Measurements from ENCODE around the gene LCNL1. TPM values are rescaled to one million over a fixed set of nuclear protein-coding genes. Genes with fewer than 3 reads are reported as not detected.
A peak's percentile ranks its signal among the peaks of the same experiment; 100 is the strongest.

LCNL1 gene
- total and polyA plus RNA-seq, 2 of the 13 experiments (the other 11 are each of a cell fraction or from before 2014, with no cell fraction given): not detected

GRCh38 chr9:136995362-136995761 lies 12.6 kb downstream of the LCNL1 start:
- no peaks in the 10 kb centered on the region for H3K9me3 ChIP-seq (ENCODE audit: low read length)
- H3K9ac ChIP-seq (ENCODE audit: insufficient read depth, low read depth, low read length): no peak overlapping the region
- H3K4me3 ChIP-seq (replicated peaks in 1 of 3; ENCODE audit: insufficient read depth in 1 of 3, low read depth in 2 of 3, low read length in 3 of 3): no peak overlapping the region
- peaks cover 67% of the 10 kb centered on the region for H3K4me1 ChIP-seq (ENCODE audit: insufficient read depth, low read length)
- no peak overlapping the region for H3K4me2 ChIP-seq (ENCODE audit: low read depth, low read length)
- no peaks in the 10 kb centered on the region for H4K20me1 ChIP-seq (ENCODE audit: insufficient read depth, low read length)
- 87% methylated on average over 19 of the region's 30 CpGs for WGBS (ENCODE audit: low lambda C conversion rate)
- ChIA-PET POLR2A (interaction anchor here (1.0 to 1.8 kb wide), 4 partner anchors 27 to 196 kb away, joined by 3 to 8 read pairs (median 4); partner anchors contain the start of genes C8G and FBXW5), CTCF (ENCODE audit: low intra/inter-chr PET ratio, low total read pairs) (no interaction called here)
- BruUV-seq (replicated peaks): no TSS peak
- FAIRE-seq (no peak), ATAC-seq (no peak), DNase-seq (ENCODE audit: low spot score) (no peak)
- no peak overlapping the region for H2AFZ ChIP-seq (ENCODE audit: low read length)
- in situ Hi-C loops (cut with HindIII; ENCODE audit: extremely low pct_ligation_motif_present, low pct_unique_long_range_greater_than_20kb) (no loop called here), intact Hi-C loops (cut with micrococcal nuclease; ENCODE audit: unreplicated experiment) (no loop called here)
- H3K27me3 ChIP-seq (ENCODE audit: control insufficient read depth in 1 of 2, insufficient read depth in 2 of 2, low read length in 2 of 2): no peaks in the 10 kb centered on the region
- TF ChIP-seq KAT7 (CRISPR knock-in tag; IDR thresholded peaks at IDR 0.05; ENCODE audit: borderline replicate concordance) (no peak), PRPF4 (IDR thresholded peaks at IDR 0.05; ENCODE audit: low read depth, low read length, poor library complexity, severe bottlenecking) (peak; percentile 76), AGO2 (optimal IDR thresholded peaks at IDR 0.05; ENCODE audit: low read depth, low read length) (peak; percentile 44), ZNF558 (CRISPR knock-in tag; IDR thresholded peaks at IDR 0.05; ENCODE audit: borderline replicate concordance) (no peak), KLF6 (CRISPR knock-in tag; IDR thresholded peaks at IDR 0.05) (no peak), ZBTB38 (CRISPR knock-in tag; IDR thresholded peaks at IDR 0.05) (peak; percentile 74; the same call in 1 of the 2 replicates), HNRNPH1 (optimal IDR thresholded peaks at IDR 0.05; ENCODE audit: low read depth, low read length) (no peak)
- H3K27ac ChIP-seq (ENCODE audit: extremely low read length, insufficient read depth, low read length): no peak overlapping the region
- no peaks in the 10 kb centered on the region for H3K36me3 ChIP-seq (replicated peaks in 1 of 2; ENCODE audit: control insufficient read depth in 1 of 2, insufficient read depth in 2 of 2, low read length in 2 of 2)
- peaks cover 5% of the 10 kb centered on the region for H3K79me2 ChIP-seq (ENCODE audit: insufficient read depth, low read length)

GRCh38 chr9:136995772-136996311 lies 13.0 kb downstream of the LCNL1 start:
- no peaks in the 10 kb centered on the region for H4K20me1 ChIP-seq (ENCODE audit: insufficient read depth, low read length)
- intact Hi-C loops (cut with micrococcal nuclease; ENCODE audit: unreplicated experiment) (no loop called here), in situ Hi-C loops (cut with HindIII; ENCODE audit: extremely low pct_ligation_motif_present, low pct_unique_long_range_greater_than_20kb) (no loop called here)
- H2AFZ ChIP-seq (ENCODE audit: low read length): no peak overlapping the region
- DNase-seq (ENCODE audit: low spot score) (no peak), ATAC-seq (no peak), FAIRE-seq (no peak)
- H3K27me3 ChIP-seq (ENCODE audit: control insufficient read depth in 1 of 2, insufficient read depth in 2 of 2, low read length in 2 of 2): no peaks in the 10 kb centered on the region
- POLR2A ChIA-PET: interaction anchor here (1.0 to 1.8 kb wide), 6 partner anchors 26 to 197 kb away, joined by 3 to 8 read pairs (median 4); partner anchors contain the start of genes C8G and FBXW5
- H3K36me3 ChIP-seq (replicated peaks in 1 of 2; ENCODE audit: control insufficient read depth in 1 of 2, insufficient read depth in 2 of 2, low read length in 2 of 2): no peaks in the 10 kb centered on the region
- no TSS peak for BruUV-seq (replicated peaks)
- H3K9me3 ChIP-seq (ENCODE audit: low read length): no peaks in the 10 kb centered on the region
- WGBS (ENCODE audit: low lambda C conversion rate): 44% methylated on average over 3 of the region's 12 CpGs
- H3K4me1 ChIP-seq (ENCODE audit: insufficient read depth, low read length): peaks cover 65% of the 10 kb centered on the region
- TF ChIP-seq ZBTB42 (CRISPR knock-in tag; IDR thresholded peaks at IDR 0.05): no peak
- 0 out of 2 replicates have a peak, but pooled peaks have one; percentile 2 for TF ChIP-seq ZFX (CRISPR knock-in tag; IDR thresholded peaks at IDR 0.05; ENCODE audit: low read depth)
- TF ChIP-seq ZNF333 (CRISPR knock-in tag; IDR thresholded peaks at IDR 0.05; ENCODE audit: borderline replicate concordance): no peak
- TF ChIP-seq SCMH1 (CRISPR knock-in tag; IDR thresholded peaks at IDR 0.05; ENCODE audit: borderline replicate concordance): no peak
- peak; percentile 1 for TF ChIP-seq AGO2 (optimal IDR thresholded peaks at IDR 0.05; ENCODE audit: low read depth, low read length)
- TF ChIP-seq TFAP4 (IDR thresholded peaks at IDR 0.05; ENCODE audit: borderline replicate concordance, low read depth): no peak
- TF ChIP-seq TBL1XR1 (IDR thresholded peaks at IDR 0.05; ENCODE audit: borderline replicate concordance, low read length, partially characterized antibody): no peak
- peak; percentile 7; the same call in 1 of the 2 replicates for TF ChIP-seq NFKB2 (CRISPR knock-in tag; IDR thresholded peaks at IDR 0.05; ENCODE audit: borderline replicate concordance)
- TF ChIP-seq REXO4 (CRISPR knock-in tag; IDR thresholded peaks at IDR 0.05; ENCODE audit: borderline replicate concordance): no peak
- no peak for TF ChIP-seq ZBTB3 (CRISPR knock-in tag; IDR thresholded peaks at IDR 0.05; ENCODE audit: borderline replicate concordance, low read depth)
- TF ChIP-seq TEAD3 (CRISPR knock-in tag; optimal IDR thresholded peaks at IDR 0.05; ENCODE audit: borderline replicate concordance): no peak
- TF ChIP-seq POLR2AphosphoS5 (IDR thresholded peaks at IDR 0.05; ENCODE audit: low read depth, low read length): no peak; the same call in 1 of the 2 replicates
- TF ChIP-seq ZFP90 (CRISPR knock-in tag; IDR thresholded peaks at IDR 0.05; ENCODE audit: borderline replicate concordance): no peak
- peaks cover 5% of the 10 kb centered on the region for H3K79me2 ChIP-seq (ENCODE audit: insufficient read depth, low read length)
- peak overlapping the region; percentile 56; the same call in 1 of the 2 replicates for H3K9ac ChIP-seq (ENCODE audit: insufficient read depth, low read depth, low read length)
- peak overlapping the region; percentile 99 for H3K4me2 ChIP-seq (ENCODE audit: low read depth, low read length)
- H3K27ac ChIP-seq (ENCODE audit: extremely low read length, insufficient read depth, low read length): no peak overlapping the region
- CTCF ChIA-PET (ENCODE audit: low intra/inter-chr PET ratio, low total read pairs): no interaction called here
- peak overlapping the region; percentile 58 to 75 (median 63); a peak in 4 of 6 replicates for H3K4me3 ChIP-seq (replicated peaks in 1 of 3; ENCODE audit: insufficient read depth in 1 of 3, low read depth in 2 of 3, low read length in 3 of 3)
